ENCODE results near the gene GZMM. TPM values are rescaled to one million over a fixed set of nuclear protein-coding genes. Genes with fewer than 3 reads are reported as not detected.

The GZMM gene
- total and polyA plus RNA-seq, 10 donors: 3.9 to 19.5 (median 14.9) TPM

DNA sequence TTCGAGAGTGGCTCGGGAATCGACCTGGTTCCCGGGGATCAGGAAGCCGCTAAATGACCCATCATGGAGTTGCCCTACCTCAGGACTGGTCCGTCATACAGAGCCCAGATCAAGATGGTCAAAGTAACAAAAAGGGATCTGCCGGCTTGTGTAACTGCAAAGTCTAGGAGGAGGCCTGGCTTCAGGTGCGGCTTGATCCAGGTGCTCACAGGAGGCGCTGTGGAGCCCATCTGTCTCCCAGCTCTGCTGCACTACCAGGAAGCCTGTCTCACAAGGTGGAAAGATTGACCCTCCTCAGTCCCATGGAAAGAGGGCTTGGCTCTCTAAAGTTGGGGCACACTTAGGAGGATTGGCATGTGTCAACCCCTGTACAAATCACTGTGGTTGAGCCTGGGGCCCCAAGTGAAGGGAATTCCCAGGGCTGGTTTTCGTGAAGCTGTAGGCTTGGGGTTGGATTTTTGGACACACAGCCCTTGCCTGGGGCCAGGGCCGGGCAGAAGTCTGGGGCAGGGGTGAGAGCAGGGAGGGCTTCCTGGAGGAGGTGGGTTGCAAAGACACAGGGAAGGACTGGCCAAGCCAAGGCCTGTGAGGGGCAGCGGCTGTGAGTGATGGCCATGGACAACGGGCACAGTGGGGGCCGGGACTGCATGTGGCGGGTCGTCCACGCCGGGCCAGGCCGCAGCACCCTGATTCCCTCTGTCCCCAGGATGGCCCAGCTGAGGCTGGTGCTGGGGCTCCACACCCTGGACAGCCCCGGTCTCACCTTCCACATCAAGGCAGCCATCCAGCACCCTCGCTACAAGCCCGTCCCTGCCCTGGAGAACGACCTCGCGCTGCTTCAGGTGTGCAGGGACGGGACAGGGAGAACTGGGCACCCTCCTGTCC, 4.2 kb downstream of the GZMM start:
- H3K27me3 ChIP-seq (replicated peaks in 1 of 7): peaks cover 0 to 43% (median 0%) of the 10 kb centered on the region in 7 donors
- no peak for TF ChIP-seq POLR2AphosphoS5 (IDR thresholded peaks at IDR 0.05)
- intact Hi-C loops (cut with DNase I; ENCODE audit: low total_unique reads): no loop called here
- H3K27ac ChIP-seq: no peak overlapping the region
- H3K36me3 ChIP-seq: peaks cover 0 to 3% (median 0%) of the 10 kb centered on the region in 6 donors
- no peak for DNase-seq
- H3K4me1 ChIP-seq: peaks cover 0 to 25% (median 6%) of the 10 kb centered on the region in 6 donors
- H3K4me3 ChIP-seq: no peak overlapping the region
- WGBS, 5 donors: 81 to 90% (median 87%) methylated on average over 20 to 26 of the region's 26 CpGs
- no peaks in the 10 kb centered on the region for H3K9me3 ChIP-seq

DNA sequence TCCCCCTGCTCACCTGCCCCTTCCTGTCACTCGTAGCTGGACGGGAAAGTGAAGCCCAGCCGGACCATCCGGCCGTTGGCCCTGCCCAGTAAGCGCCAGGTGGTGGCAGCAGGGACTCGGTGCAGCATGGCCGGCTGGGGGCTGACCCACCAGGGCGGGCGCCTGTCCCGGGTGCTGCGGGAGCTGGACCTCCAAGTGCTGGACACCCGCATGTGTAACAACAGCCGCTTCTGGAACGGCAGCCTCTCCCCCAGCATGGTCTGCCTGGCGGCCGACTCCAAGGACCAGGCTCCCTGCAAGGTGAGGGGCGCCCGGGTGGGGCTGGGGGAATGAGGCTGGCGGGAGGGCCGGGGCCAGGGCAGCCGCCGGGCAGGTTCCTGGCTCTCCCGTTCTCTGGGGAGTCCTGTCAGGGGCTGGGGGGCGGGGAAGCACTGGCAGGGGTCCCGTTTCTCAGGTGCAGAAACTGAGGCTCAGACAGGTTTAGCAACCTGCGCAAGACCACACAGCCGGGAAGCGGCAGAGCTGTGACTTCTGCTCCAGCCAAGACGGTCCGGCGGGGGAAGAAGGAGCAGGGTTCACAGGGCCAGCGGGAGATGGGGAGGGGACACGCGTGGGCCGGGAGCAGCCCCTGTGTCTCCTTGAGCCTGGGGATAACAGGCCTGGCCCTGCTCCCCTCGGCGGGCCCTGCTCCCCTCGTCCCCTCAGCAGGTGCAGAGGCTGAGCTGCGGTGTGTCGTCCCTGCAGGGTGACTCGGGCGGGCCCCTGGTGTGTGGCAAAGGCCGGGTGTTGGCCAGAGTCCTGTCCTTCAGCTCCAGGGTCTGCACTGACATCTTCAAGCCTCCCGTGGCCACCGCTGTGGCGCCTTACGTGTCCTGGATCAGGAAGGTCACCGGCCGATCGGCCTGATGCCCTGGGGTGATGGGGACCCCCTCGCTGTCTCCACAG, 5.3 kb downstream of the GZMM start:
- Histone ChIP-seq H3K4me1 (peaks cover 0 to 14% (median 1%) of the 10 kb centered on the region in 6 donors), H3K27me3 (replicated peaks in 1 of 7) (peaks cover 0 to 43% (median 0%) of the 10 kb centered on the region in 7 donors), H3K4me3 (no peak overlapping the region), H3K9me3 (no peaks in the 10 kb centered on the region), H3K27ac (no peak overlapping the region), H3K36me3 (no peaks in the 10 kb centered on the region)
- WGBS, 5 donors: 76 to 84% (median 78%) methylated on average over 26 to 52 of the region's 52 CpGs
- DNase-seq: no peak
- TF ChIP-seq POLR2AphosphoS5 (IDR thresholded peaks at IDR 0.05) (no peak), POLR2A (IDR thresholded peaks at IDR 0.05) (no peak)
- TF ChIP-seq, protein P1, sequence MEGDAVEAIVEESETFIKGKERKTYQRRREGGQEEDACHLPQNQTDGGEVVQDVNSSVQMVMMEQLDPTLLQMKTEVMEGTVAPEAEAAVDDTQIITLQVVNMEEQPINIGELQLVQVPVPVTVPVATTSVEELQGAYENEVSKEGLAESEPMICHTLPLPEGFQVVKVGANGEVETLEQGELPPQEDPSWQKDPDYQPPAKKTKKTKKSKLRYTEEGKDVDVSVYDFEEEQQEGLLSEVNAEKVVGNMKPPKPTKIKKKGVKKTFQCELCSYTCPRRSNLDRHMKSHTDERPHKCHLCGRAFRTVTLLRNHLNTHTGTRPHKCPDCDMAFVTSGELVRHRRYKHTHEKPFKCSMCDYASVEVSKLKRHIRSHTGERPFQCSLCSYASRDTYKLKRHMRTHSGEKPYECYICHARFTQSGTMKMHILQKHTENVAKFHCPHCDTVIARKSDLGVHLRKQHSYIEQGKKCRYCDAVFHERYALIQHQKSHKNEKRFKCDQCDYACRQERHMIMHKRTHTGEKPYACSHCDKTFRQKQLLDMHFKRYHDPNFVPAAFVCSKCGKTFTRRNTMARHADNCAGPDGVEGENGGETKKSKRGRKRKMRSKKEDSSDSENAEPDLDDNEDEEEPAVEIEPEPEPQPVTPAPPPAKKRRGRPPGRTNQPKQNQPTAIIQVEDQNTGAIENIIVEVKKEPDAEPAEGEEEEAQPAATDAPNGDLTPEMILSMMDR (IDR thresholded peaks at IDR 0.05 in 8 of 11, conservative IDR thresholded peaks at IDR 0.05 in 3 of 11): no peak
- intact Hi-C loops (cut with DNase I; ENCODE audit: low total_unique reads): no loop called here

DNA sequence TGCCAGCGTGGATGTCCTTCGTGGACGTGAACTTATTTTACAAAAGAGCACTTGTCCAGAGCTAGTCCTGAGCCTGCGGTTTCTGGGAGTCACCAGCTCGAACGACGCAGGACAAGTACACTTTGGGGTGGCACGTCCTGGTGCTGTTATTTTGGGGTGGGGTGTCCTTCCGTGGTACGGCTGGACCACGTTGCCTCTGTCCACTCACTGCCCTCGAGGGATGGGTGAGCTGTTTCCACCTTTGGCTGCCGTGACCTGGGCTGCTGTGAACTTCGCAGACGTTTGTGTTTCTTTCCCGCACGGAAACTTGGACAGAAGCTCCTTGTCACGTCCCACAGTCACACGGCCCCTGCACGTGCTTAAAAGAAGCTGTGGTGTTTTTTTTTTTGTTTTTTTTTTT, 11.0 kb downstream of the GZMM start:
- H3K27me3 ChIP-seq (replicated peaks in 1 of 7): peaks cover 0 to 7% (median 0%) of the 10 kb centered on the region in 7 donors
- no peaks in the 10 kb centered on the region for H3K9me3 ChIP-seq
- no peak for DNase-seq
- 78 to 89% (median 83%) methylated on average over 20 of the region's 20 CpGs for WGBS, 5 donors
- no peak overlapping the region for H3K4me3 ChIP-seq
- no peaks in the 10 kb centered on the region for H3K36me3 ChIP-seq
- peaks cover 0 to 25% (median 6%) of the 10 kb centered on the region in 6 donors for H3K4me1 ChIP-seq
- H3K27ac ChIP-seq: no peak overlapping the region
- intact Hi-C loops (cut with DNase I; ENCODE audit: low total_unique reads): no loop called here
- TF ChIP-seq POLR2AphosphoS5 (IDR thresholded peaks at IDR 0.05) (no peak), POLR2A (IDR thresholded peaks at IDR 0.05) (no peak)
- TF ChIP-seq, protein P1 (IDR thresholded peaks at IDR 0.05 in 8 of 11, conservative IDR thresholded peaks at IDR 0.05 in 3 of 11): no peak

DNA sequence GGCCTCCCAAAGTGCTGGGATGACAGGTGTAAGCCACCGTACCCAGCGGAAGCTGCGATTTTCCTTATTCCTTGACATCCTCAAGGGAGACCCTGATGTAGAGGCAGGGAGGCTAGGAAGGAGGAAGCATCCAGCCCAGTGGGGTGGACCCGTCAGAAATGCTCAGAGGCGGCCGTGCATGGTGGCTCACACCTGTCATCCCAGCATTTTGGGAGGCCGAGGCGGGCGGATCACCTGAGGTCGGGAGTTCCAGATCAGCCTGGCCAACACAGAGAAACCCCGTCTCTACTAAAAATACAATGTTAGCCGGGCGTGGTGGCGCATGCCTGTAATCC, 11.6 kb downstream of the GZMM start:
- 88 to 95% (median 93%) methylated on average over 14 of the region's 14 CpGs for WGBS, 5 donors
- H3K27ac ChIP-seq: peak overlapping the region in 4 of 8 donors; percentile 55 to 83 (median 76)
- TF ChIP-seq, protein P1 (IDR thresholded peaks at IDR 0.05 in 8 of 11, conservative IDR thresholded peaks at IDR 0.05 in 3 of 11): no peak
- TF ChIP-seq POLR2A (IDR thresholded peaks at IDR 0.05): no peak
- TF ChIP-seq POLR2AphosphoS5 (IDR thresholded peaks at IDR 0.05): no peak
- intact Hi-C loops (cut with DNase I; ENCODE audit: low total_unique reads): no loop called here
- no peak overlapping the region for H3K4me3 ChIP-seq
- no peak for DNase-seq
- peaks cover 0 to 6% (median 0%) of the 10 kb centered on the region in 7 donors for H3K27me3 ChIP-seq (replicated peaks in 1 of 7)
- no peaks in the 10 kb centered on the region for H3K9me3 ChIP-seq
- no peaks in the 10 kb centered on the region for H3K36me3 ChIP-seq
- peaks cover 0 to 25% (median 6%) of the 10 kb centered on the region in 6 donors for H3K4me1 ChIP-seq

Data from spleen (tissue), 11 donors.